A549 (cell line): ENCODE results near the gene POP7.

Experiments used
- CEBPB ChIP-seq, 2 experiments: fragments of >200 bp in 1 of 2; sonication (Bioruptor Twin) in 1 of 2; formaldehyde crosslinking in 1 of 2; IDR thresholded peaks; 2 replicates each; pipeline ENCODE4 v1.6.1; 2012 to 2016
- EP300 ChIP-seq, 2 experiments: fragments of >200 bp; sonication (Bioruptor Twin); formaldehyde crosslinking; IDR thresholded peaks; 2 replicates in 1 of 2; 3 replicates in 1 of 2; pipeline ENCODE4 v1.6.1; 2016 to 2017
- NR3C1 ChIP-seq: fragments of >200 bp; sonication (Bioruptor Twin); formaldehyde crosslinking; IDR thresholded peaks from 3 replicates; pipeline ENCODE4 v1.6.1; 2017
- POLR2A ChIP-seq: IDR thresholded peaks from 2 replicates; pipeline ENCODE4 v1.6.1; 2012; ENCODE audit warnings: mild to moderate bottlenecking, low read length
- RAD21 ChIP-seq, 2 experiments: fragments of >200 bp in 1 of 2; sonication (Bioruptor Twin) in 1 of 2; formaldehyde crosslinking in 1 of 2; IDR thresholded peaks in 1 of 2; conservative IDR thresholded peaks in 1 of 2; 2 replicates in 1 of 2; 3 replicates in 1 of 2; pipeline ENCODE4 v1.6.1; 2012 to 2018; ENCODE audit warnings: inconsistent platforms in 1 of 2
- REST ChIP-seq: fragments of 200-600 bp; sonication (generic); IDR thresholded peaks from 2 replicates; pipeline ENCODE4 v1.6.1; 2016; ENCODE audit warnings: antibody characterized with exemption, mild to moderate bottlenecking, moderate library complexity
- RFX5 ChIP-seq: fragments of 450-650 bp; IDR thresholded peaks from 2 replicates; pipeline ENCODE4 v1.7.1; 2014; ENCODE audit warnings: antibody characterized with exemption, mild to moderate bottlenecking, moderate library complexity
- TF ChIP-seq, protein P1 (sequence below): fragments of >200 bp; sonication (Bioruptor Twin); formaldehyde crosslinking; IDR thresholded peaks from 3 replicates; pipeline ENCODE4 v1.5.1; 2016

- TF ChIP-seq, protein P1, sequence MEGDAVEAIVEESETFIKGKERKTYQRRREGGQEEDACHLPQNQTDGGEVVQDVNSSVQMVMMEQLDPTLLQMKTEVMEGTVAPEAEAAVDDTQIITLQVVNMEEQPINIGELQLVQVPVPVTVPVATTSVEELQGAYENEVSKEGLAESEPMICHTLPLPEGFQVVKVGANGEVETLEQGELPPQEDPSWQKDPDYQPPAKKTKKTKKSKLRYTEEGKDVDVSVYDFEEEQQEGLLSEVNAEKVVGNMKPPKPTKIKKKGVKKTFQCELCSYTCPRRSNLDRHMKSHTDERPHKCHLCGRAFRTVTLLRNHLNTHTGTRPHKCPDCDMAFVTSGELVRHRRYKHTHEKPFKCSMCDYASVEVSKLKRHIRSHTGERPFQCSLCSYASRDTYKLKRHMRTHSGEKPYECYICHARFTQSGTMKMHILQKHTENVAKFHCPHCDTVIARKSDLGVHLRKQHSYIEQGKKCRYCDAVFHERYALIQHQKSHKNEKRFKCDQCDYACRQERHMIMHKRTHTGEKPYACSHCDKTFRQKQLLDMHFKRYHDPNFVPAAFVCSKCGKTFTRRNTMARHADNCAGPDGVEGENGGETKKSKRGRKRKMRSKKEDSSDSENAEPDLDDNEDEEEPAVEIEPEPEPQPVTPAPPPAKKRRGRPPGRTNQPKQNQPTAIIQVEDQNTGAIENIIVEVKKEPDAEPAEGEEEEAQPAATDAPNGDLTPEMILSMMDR = no peak
- TF ChIP-seq POLR2A (no peak), EP300 (IDR thresholded peaks at IDR 0.05) (no peak), RAD21 (conservative IDR thresholded peaks at IDR 0.05 in 1 of 2, IDR thresholded peaks at IDR 0.05 in 1 of 2) (no peak), REST (no peak), RFX5 (no peak), CEBPB (IDR thresholded peaks at IDR 0.05) (no peak), NR3C1 (no peak)
Measured at GRCh38 chr7:100696123-100696521, 9.8 kb upstream of the POP7 start.
